Astrocyte (in vitro differentiated cells and primary cell): ENCODE results near the gene RNF214. TPM values are rescaled to one million over a fixed set of nuclear protein-coding genes. Genes with fewer than 3 reads are reported as not detected.
A peak's percentile ranks its signal among the peaks of the same experiment; 100 is the strongest.

ENCODE experiments used
- DNase-seq: peaks from one replicate; pipeline ENCODE4 v3.0.0-alpha.2; 2010; ENCODE audit warnings: low read depth
- FAIRE-seq: peaks from 2 replicates; lab custom pipeline; 2011; peaks lifted over from hg19 to GRCh38; lab: Jason Lieb, UNC
- H2AFZ ChIP-seq: 2 replicates; pipeline ENCODE4 v1.6.0; 2012; ENCODE audit warnings: low read depth, low read length, inconsistent platforms
- H3K27ac ChIP-seq: 2 replicates; pipeline ENCODE4 v1.5.1; 2011; ENCODE audit warnings: low read depth, low read length, inconsistent platforms
- H3K27me3 ChIP-seq: 2 replicates; pipeline ENCODE4 v1.6.0; 2011; ENCODE audit warnings: low read length, inconsistent platforms; ENCODE audit not compliant: insufficient read depth
- H3K36me3 ChIP-seq: 2 replicates; pipeline ENCODE4 v1.5.1; 2011; ENCODE audit warnings: low read length, inconsistent platforms; ENCODE audit not compliant: insufficient read depth
- H3K4me1 ChIP-seq: 2 replicates; pipeline ENCODE4 v1.5.1; 2011; ENCODE audit warnings: low read length, inconsistent platforms; ENCODE audit not compliant: insufficient read depth
- H3K4me2 ChIP-seq: 2 replicates; pipeline ENCODE4 v1.6.0; 2012; ENCODE audit warnings: low read length, inconsistent platforms
- H3K4me3 ChIP-seq: 2 replicates; pipeline ENCODE4 v1.5.1; 2011; ENCODE audit warnings: low read depth, mild to moderate bottlenecking, low read length, inconsistent platforms; ENCODE audit not compliant: insufficient read depth
- H3K79me2 ChIP-seq: 2 replicates; pipeline ENCODE4 v1.6.0; 2012; ENCODE audit warnings: mild to moderate bottlenecking, low read length, inconsistent platforms; ENCODE audit not compliant: insufficient read depth
- H3K9ac ChIP-seq: 2 replicates; pipeline ENCODE4 v1.6.0; 2012; ENCODE audit warnings: mild to moderate bottlenecking, low read length, inconsistent platforms
- H3K9me3 ChIP-seq: 2 replicates; pipeline ENCODE4 v1.5.1; 2012; ENCODE audit warnings: low read depth, mild to moderate bottlenecking, low read length, inconsistent platforms; ENCODE audit not compliant: insufficient read depth
- H4K20me1 ChIP-seq: 2 replicates; pipeline ENCODE4 v1.6.0; 2012; ENCODE audit warnings: low read length, inconsistent platforms; ENCODE audit not compliant: insufficient read depth
- H3K27ac Mint-ChIP-seq: one replicate; pipeline ENCODE4 v1.8.0; 2021; ENCODE audit warnings: mild to moderate bottlenecking, mixed read lengths; ENCODE audit not compliant: unreplicated experiment
- H3K27me3 Mint-ChIP-seq: one replicate; pipeline ENCODE4 v1.8.0; 2021; ENCODE audit warnings: low read depth, mixed read lengths; ENCODE audit not compliant: unreplicated experiment
- H3K36me3 Mint-ChIP-seq: one replicate; pipeline ENCODE4 v1.8.0; 2021; ENCODE audit warnings: low read depth, mixed read lengths; ENCODE audit not compliant: unreplicated experiment
- H3K4me1 Mint-ChIP-seq: one replicate; pipeline ENCODE4 v1.8.0; 2021; ENCODE audit warnings: low read depth, mixed read lengths; ENCODE audit not compliant: unreplicated experiment
- H3K4me3 Mint-ChIP-seq: one replicate; pipeline ENCODE4 v1.8.0; 2021; ENCODE audit warnings: mild to moderate bottlenecking, moderate library complexity, mixed read lengths; ENCODE audit not compliant: unreplicated experiment
- H3K9me3 Mint-ChIP-seq: one replicate; pipeline ENCODE4 v1.8.0; 2021; ENCODE audit warnings: mild to moderate bottlenecking, mixed read lengths; ENCODE audit not compliant: unreplicated experiment
- EZH2 ChIP-seq: IDR thresholded peaks from 2 replicates; pipeline ENCODE4 v1.6.1; 2012; ENCODE audit warnings: mild to moderate bottlenecking, low read length, inconsistent platforms; ENCODE audit not compliant: insufficient read depth
- total RNA-seq: library from RNA; stranded (reverse); gene quantifications from 2 replicates; pipeline ENCODE4 v1.2.1, GENCODE V29; 2021
- TF ChIP-seq, protein P1 (sequence below): IDR thresholded peaks from 2 replicates; pipeline ENCODE4 v1.5.1; 2011; ENCODE audit warnings: low read depth, mild to moderate bottlenecking, inconsistent platforms, low read length, moderate library complexity; ENCODE audit not compliant: insufficient read depth

The RNF214 gene
- total RNA-seq, 1 donor from 2014 or later = 23.6 TPM

DNA sequence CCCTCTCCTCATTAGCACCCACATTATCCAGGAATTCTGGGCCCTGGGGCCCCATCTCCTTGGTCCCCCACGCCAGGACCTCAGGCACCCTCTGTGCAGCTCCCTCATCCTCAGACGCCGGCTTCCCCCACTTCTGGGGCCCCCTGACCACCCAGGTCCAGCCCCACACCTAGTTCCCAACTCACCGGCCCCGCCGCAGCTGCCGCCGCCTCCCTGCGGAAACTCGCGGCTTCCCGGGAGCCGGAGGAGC lies 704 bp upstream of the RNF214 start, which contains the start of gene PCSK7:
PCSK7 (minus strand) TSS at position 232 of the 250 bp plus-strand sequence. CDS start 2,229 bp downstream, outside the sequence.
- Mint-ChIP-seq H3K27ac (peak within 1 kb of the TSS; percentile 97), H3K36me3 (peaks cover 8% of the 10 kb centered on the region), H3K9me3 (no peaks in the 10 kb centered on the region), H3K27me3 (no peaks in the 10 kb centered on the region), H3K4me1 (peaks cover 24% of the 10 kb centered on the region), H3K4me3 (peak within 1 kb of the TSS; percentile 98)
- H3K4me2 ChIP-seq = peak within 1 kb of the TSS; percentile 96
- DNase-seq (no peak), FAIRE-seq (no peak)
- H2AFZ ChIP-seq = peak within 1 kb of the TSS; percentile 90
- H3K36me3 ChIP-seq = peaks cover 18% of the 10 kb centered on the region
- TF ChIP-seq, protein P1, sequence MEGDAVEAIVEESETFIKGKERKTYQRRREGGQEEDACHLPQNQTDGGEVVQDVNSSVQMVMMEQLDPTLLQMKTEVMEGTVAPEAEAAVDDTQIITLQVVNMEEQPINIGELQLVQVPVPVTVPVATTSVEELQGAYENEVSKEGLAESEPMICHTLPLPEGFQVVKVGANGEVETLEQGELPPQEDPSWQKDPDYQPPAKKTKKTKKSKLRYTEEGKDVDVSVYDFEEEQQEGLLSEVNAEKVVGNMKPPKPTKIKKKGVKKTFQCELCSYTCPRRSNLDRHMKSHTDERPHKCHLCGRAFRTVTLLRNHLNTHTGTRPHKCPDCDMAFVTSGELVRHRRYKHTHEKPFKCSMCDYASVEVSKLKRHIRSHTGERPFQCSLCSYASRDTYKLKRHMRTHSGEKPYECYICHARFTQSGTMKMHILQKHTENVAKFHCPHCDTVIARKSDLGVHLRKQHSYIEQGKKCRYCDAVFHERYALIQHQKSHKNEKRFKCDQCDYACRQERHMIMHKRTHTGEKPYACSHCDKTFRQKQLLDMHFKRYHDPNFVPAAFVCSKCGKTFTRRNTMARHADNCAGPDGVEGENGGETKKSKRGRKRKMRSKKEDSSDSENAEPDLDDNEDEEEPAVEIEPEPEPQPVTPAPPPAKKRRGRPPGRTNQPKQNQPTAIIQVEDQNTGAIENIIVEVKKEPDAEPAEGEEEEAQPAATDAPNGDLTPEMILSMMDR = no peak
- TF ChIP-seq EZH2 = no peak
- no peaks in the 10 kb centered on the region for H3K9me3 ChIP-seq
- peak within 1 kb of the TSS; percentile 83 for H3K4me3 ChIP-seq
- no peaks in the 10 kb centered on the region for H3K27me3 ChIP-seq
- H4K20me1 ChIP-seq = peaks cover 33% of the 10 kb centered on the region
- H3K27ac ChIP-seq = peak within 1 kb of the TSS; percentile 83
- H3K4me1 ChIP-seq = peaks cover 24% of the 10 kb centered on the region
- H3K9ac ChIP-seq = peak within 1 kb of the TSS; percentile 90
- H3K79me2 ChIP-seq = peaks cover 65% of the 10 kb centered on the region

GRCh38 chr11:117232911-117233409 lies 489 bp downstream of the RNF214 start:
- Histone ChIP-seq H2AFZ (peak overlapping the region; percentile 76), H3K9me3 (no peaks in the 10 kb centered on the region), H3K79me2 (peaks cover 65% of the 10 kb centered on the region), H3K27me3 (no peaks in the 10 kb centered on the region), H4K20me1 (peaks cover 26% of the 10 kb centered on the region), H3K4me1 (peaks cover 24% of the 10 kb centered on the region), H3K9ac (peak overlapping the region; percentile 81), H3K27ac (peak overlapping the region; percentile 55), H3K4me3 (peak overlapping the region; percentile 73), H3K4me2 (peak overlapping the region; percentile 96), H3K36me3 (peaks cover 13% of the 10 kb centered on the region)
- H3K36me3 Mint-ChIP-seq = peaks cover 8% of the 10 kb centered on the region
- DNase-seq (no peak), FAIRE-seq (no peak)
- peak overlapping the region; percentile 90 for H3K4me3 Mint-ChIP-seq
- TF ChIP-seq, protein P1 = no peak
- TF ChIP-seq EZH2 = no peak
- no peaks in the 10 kb centered on the region for H3K27me3 Mint-ChIP-seq
- H3K9me3 Mint-ChIP-seq = no peaks in the 10 kb centered on the region
- H3K27ac Mint-ChIP-seq = no peak overlapping the region
- peaks cover 24% of the 10 kb centered on the region for H3K4me1 Mint-ChIP-seq

DNA sequence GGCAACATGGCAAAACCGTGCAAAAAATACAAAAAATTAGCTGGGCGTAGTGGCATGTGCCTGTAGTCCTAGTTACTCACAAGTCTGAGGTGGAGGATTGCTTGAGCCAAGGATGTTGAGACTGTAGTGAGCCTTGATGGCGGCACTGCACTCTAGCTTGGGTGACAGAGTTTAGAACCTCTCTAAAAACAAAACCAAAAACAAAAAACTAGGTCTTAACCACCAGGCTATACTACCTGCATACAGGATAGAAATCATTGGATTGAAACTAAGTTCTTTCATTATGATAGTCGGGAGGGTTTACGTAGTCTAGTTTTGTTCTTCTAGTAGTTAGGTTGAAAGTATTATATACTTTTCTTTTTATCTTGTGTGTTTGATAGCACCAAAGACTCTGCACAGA lies 5.8 kb downstream of the RNF214 start:
- Histone ChIP-seq H3K27ac (no peak overlapping the region), H3K9ac (no peak overlapping the region), H3K79me2 (peaks cover 25% of the 10 kb centered on the region), H3K4me1 (peaks cover 21% of the 10 kb centered on the region), H3K36me3 (peaks cover 6% of the 10 kb centered on the region), H3K9me3 (no peaks in the 10 kb centered on the region), H2AFZ (no peak overlapping the region), H4K20me1 (no peaks in the 10 kb centered on the region), H3K4me3 (no peak overlapping the region), H3K4me2 (no peak overlapping the region), H3K27me3 (no peaks in the 10 kb centered on the region)
- Mint-ChIP-seq H3K4me1 (peaks cover 19% of the 10 kb centered on the region), H3K36me3 (no peaks in the 10 kb centered on the region), H3K27ac (peak overlapping the region; percentile 53), H3K4me3 (no peak overlapping the region), H3K27me3 (no peaks in the 10 kb centered on the region), H3K9me3 (no peaks in the 10 kb centered on the region)
- TF ChIP-seq, protein P1 = no peak
- TF ChIP-seq EZH2 = no peak
- FAIRE-seq = no peak
- DNase-seq = no peak
